ENCODE results near the gene SENP1. TPM values are rescaled to one million over a fixed set of nuclear protein-coding genes. Genes with fewer than 3 reads are reported as not detected.

The SENP1 gene
- polyA plus RNA-seq, 2 of the 4 experiments (the other 2 are of a cell fraction): 13.9 to 49.3 TPM

GRCh38 chr12:48044396-48044795 lies 61.5 kb downstream of the SENP1 start:
- POLR2A ChIA-PET: no interaction called here
- DNase-seq (ENCODE audit: low read depth in 1 of 2, low spot score in 1 of 2) (no peak), FAIRE-seq (no peak), ATAC-seq (no peak)
- no peak for TF ChIP-seq HOXA7 (CRISPR knock-in tag; IDR thresholded peaks at IDR 0.05)
- TF ChIP-seq JUNB (IDR thresholded peaks at IDR 0.05): no peak
- TF ChIP-seq ZFP36 (IDR thresholded peaks at IDR 0.05; ENCODE audit: borderline replicate concordance, partially characterized antibody): no peak
- TF ChIP-seq MAX (IDR thresholded peaks at IDR 0.05): no peak
- TF ChIP-seq USF2 (IDR thresholded peaks at IDR 0.05): no peak
- TF ChIP-seq CHD2 (IDR thresholded peaks at IDR 0.05; ENCODE audit: low read length, partially characterized antibody): no peak
- TF ChIP-seq ATOH8 (CRISPR knock-in tag; IDR thresholded peaks at IDR 0.05; ENCODE audit: low read depth): no peak
- TF ChIP-seq CEBPB (IDR thresholded peaks at IDR 0.05): no peak
- no peak for TF ChIP-seq NPAS2 (CRISPR knock-in tag; IDR thresholded peaks at IDR 0.05; ENCODE audit: borderline replicate concordance)
- Histone ChIP-seq H3K9me3 (no peaks in the 10 kb centered on the region), H3K4me1 (no peaks in the 10 kb centered on the region), H3K4me3 (no peak overlapping the region), H3K27ac (no peak overlapping the region), H3K4me2 (no peak overlapping the region)
- WGBS (ENCODE audit: missing lambda C conversion rate): 92% methylated on average over 7 of the region's 7 CpGs
- CTCF ChIA-PET: interaction anchor here (0.6 kb wide), 1 partner anchor 9 kb away, joined by 3 read pairs; no protein-coding TSS in a partner anchor

- H3K27ac ChIP-seq: no peak overlapping the region
- H3K4me2 ChIP-seq: no peak overlapping the region
- 82% methylated on average over 4 of the region's 4 CpGs for WGBS (ENCODE audit: missing lambda C conversion rate)
- CTCF ChIA-PET: interaction anchor here (0.7 to 1.3 kb wide), 2 partner anchors 11 to 17 kb away, joined by 3 to 5 read pairs; no protein-coding TSS in a partner anchor
- DNase-seq (ENCODE audit: low read depth in 1 of 2, low spot score in 1 of 2) (no peak), FAIRE-seq (no peak), ATAC-seq (no peak)
- no peaks in the 10 kb centered on the region for H3K9me3 ChIP-seq
- POLR2A ChIA-PET: no interaction called here
- no peak overlapping the region for H3K4me3 ChIP-seq
- no peak for TF ChIP-seq NR3C1 (IDR thresholded peaks at IDR 0.05)
- TF ChIP-seq EHF (CRISPR knock-in tag; IDR thresholded peaks at IDR 0.05): no peak
- TF ChIP-seq HEYL (CRISPR knock-in tag; IDR thresholded peaks at IDR 0.05): no peak
- no peak for TF ChIP-seq CHD2 (IDR thresholded peaks at IDR 0.05; ENCODE audit: low read length, partially characterized antibody)
- no peak for TF ChIP-seq RCOR1 (IDR thresholded peaks at IDR 0.05; ENCODE audit: low read depth, low read length)
- TF ChIP-seq PBX3 (IDR thresholded peaks at IDR 0.05): no peak
- TF ChIP-seq MAZ (IDR thresholded peaks at IDR 0.05; ENCODE audit: borderline replicate concordance, low read depth, low read length): no peak
- TF ChIP-seq E2F6 (IDR thresholded peaks at IDR 0.05; ENCODE audit: borderline replicate concordance, low read depth): no peak
- TF ChIP-seq RFX5 (IDR thresholded peaks at IDR 0.05): no peak
- TF ChIP-seq JUNB (IDR thresholded peaks at IDR 0.05): no peak
- no peak for TF ChIP-seq TFCP2L1 (CRISPR knock-in tag; IDR thresholded peaks at IDR 0.05)
- no peak for TF ChIP-seq PHF8 (IDR thresholded peaks at IDR 0.05; ENCODE audit: borderline replicate concordance, low read depth)
- no peak for TF ChIP-seq NFE2L2 (conservative IDR thresholded peaks at IDR 0.05; ENCODE audit: low read length)
- no peak for TF ChIP-seq TP53 (CRISPR knock-in tag; IDR thresholded peaks at IDR 0.05)
- TF ChIP-seq FOSL2 (IDR thresholded peaks at IDR 0.05): no peak
- TF ChIP-seq FOSL2 (CRISPR knock-in tag; IDR thresholded peaks at IDR 0.05): no peak
- TF ChIP-seq MAX (IDR thresholded peaks at IDR 0.05): no peak
- H3K4me1 ChIP-seq: no peaks in the 10 kb centered on the region
Observed at GRCh38 chr12:48043771-48044170, 62.1 kb downstream of the SENP1 start.

Data from A549 (cell line).